ENCODE measurements around the gene DHX35.

DHX35 gene

DNA sequence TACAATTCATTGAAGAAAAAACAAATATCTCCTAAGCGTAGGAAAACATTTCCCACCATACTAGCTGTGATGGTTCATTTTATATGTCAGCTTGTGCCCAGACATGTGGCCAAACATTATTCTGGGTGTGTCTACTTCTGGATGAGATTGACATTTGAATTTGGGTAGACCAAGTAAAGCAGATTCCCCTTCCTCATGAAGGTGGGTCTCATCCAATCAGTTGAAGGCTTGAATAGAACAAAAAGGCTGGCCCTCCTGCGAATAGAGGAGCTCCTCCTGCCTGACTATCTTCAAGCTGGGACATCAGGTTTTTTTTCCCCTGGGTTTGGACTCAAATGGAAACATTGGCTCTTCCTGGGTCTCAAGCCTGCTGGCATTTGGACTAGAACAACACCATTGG, 113.6 kb downstream of the DHX35 start:
- no peak for DNase-seq (ENCODE audit: low spot score)
- in situ Hi-C loops (cut with MboI; ENCODE audit: low pct_unique_long_range_greater_than_20kb, low sequenced_read_pairs, unreplicated experiment), result no loop called here
- no peak for TF ChIP-seq CTCF (IDR thresholded peaks at IDR 0.05; ENCODE audit: extremely low read depth, insufficient read depth, missing control alignments)

GRCh38 chr20:39076958-39077357, 114.8 kb downstream of the DHX35 start:
- no peak for TF ChIP-seq CTCF (IDR thresholded peaks at IDR 0.05; ENCODE audit: extremely low read depth, insufficient read depth, missing control alignments)
- DNase-seq (ENCODE audit: low spot score), result no peak
- in situ Hi-C loops (cut with MboI; ENCODE audit: low pct_unique_long_range_greater_than_20kb, low sequenced_read_pairs, unreplicated experiment), result no loop called here

- no peak for TF ChIP-seq CTCF (IDR thresholded peaks at IDR 0.05; ENCODE audit: extremely low read depth, insufficient read depth, missing control alignments)
- in situ Hi-C loops (cut with MboI; ENCODE audit: low pct_unique_long_range_greater_than_20kb, low sequenced_read_pairs, unreplicated experiment), result no loop called here
- no peak for DNase-seq (ENCODE audit: low spot score)
These were observed 118.2 kb downstream of the DHX35 start for GRCh38 chr20:39080326-39080725.

GRCh38 chr20:39081255-39081654, 119.1 kb downstream of the DHX35 start:
- peak; percentile 87 for DNase-seq (ENCODE audit: low spot score)
- in situ Hi-C loops (cut with MboI; ENCODE audit: low pct_unique_long_range_greater_than_20kb, low sequenced_read_pairs, unreplicated experiment), result no loop called here
- TF ChIP-seq CTCF (IDR thresholded peaks at IDR 0.05; ENCODE audit: extremely low read depth, insufficient read depth, missing control alignments), result peak; percentile 89

DNA sequence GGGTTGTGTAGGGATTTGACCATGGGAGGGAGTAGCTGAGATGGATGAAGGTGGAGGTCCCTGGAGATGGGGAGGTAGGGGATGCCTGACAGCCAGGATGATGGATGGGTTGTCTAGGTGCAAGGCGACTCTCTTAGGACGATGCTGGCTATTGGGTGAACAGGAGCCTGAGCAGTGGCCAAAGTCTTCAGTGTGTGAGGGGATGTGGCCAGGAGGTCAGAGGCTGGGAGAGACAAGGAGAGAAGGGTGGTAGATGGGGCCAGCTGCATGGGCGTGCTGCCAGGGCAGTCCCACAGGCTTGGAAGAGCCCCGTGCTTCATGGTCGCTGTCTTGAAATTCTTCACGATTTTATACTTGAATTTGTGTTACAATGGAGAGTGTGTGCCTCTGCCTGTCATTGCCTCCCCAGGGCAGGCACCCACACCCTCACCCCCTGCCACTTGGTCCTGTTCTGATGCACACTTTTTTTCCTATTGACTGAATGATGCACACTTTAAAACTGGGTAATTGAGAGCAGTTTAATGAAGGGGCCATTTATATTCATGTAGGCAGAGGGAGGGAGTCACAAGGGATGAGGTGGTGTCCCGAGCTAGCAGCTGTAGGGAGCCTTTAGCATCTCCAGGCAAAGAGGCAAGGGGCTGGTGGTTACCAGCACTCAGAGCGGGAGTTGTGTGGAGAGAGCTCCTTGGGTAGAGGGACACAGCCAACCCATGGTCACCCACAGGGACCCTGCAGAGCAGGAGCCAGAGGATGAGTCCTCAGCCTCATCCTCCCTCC, 120.7 kb downstream of the DHX35 start:
- in situ Hi-C loops (cut with MboI; ENCODE audit: low pct_unique_long_range_greater_than_20kb, low sequenced_read_pairs, unreplicated experiment), result no loop called here
- no peak for DNase-seq (ENCODE audit: low spot score)
- no peak for TF ChIP-seq CTCF (IDR thresholded peaks at IDR 0.05; ENCODE audit: extremely low read depth, insufficient read depth, missing control alignments)

DNA sequence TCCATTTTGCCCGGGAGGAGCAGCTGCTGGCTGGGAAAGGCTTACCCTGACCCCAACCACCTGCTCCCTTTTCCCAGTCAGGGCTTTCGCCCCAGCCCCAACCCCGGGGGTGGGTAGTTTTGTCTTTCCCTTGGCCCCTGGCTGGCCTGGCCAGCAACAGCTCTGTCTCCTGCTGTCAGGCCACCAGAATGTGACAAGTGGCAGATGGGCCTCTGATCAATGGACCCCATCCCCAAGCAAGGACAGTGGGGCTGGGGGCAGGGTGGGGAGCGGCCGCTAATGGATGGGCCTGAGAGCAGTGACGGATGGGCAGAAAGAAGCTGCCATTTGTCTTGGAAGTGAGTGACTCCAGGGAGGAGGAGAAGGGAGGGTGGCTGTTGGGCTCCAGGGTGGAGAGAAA, 121.6 kb downstream of the DHX35 start:
- no peak for TF ChIP-seq CTCF (IDR thresholded peaks at IDR 0.05; ENCODE audit: extremely low read depth, insufficient read depth, missing control alignments)
- in situ Hi-C loops (cut with MboI; ENCODE audit: low pct_unique_long_range_greater_than_20kb, low sequenced_read_pairs, unreplicated experiment), result no loop called here
- DNase-seq (ENCODE audit: low spot score), result no peak
